Measurements from ENCODE around the gene SMG9.

DNA sequence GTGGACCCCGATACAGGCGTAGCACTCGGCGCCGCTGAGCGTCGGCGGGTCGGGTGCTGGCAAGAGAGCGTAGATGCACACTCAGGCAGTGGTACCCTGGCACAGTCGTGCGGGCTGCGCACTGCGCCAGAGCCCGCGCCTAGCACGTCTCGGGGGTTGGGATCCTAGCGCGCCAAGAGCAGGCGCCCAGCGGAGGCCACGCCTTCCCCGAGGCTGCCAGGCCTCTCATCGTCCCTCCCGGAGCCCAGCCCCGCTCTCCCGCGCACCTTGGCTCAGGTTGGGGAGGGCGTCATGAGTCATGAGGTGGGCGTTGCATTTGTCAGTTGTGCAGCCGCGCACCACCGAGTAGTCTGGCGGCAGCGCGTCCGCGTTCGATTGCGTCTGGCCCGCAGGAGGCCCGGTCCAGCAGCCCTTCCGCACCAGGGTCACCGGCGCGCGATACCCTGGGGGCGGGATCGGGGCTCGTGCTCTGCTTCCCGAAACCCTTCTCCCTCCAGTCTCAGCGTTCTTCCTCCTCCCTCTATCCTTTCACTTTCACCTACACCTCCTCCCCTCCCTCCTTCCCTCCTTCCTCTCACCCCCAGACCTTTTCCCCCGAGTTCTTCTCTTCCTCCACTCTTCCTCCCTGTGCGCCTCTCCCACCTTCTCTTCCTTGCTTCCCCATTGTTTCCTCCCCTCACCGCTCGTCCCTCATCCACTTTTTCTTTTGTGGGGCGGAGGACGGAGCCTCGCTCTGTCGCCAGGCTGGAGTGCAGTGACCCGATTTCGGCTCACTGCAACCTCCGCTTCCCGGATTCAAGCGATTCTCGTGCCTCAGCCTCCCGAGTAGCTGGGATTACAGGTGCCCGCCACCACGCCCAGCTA is 44.0 kb upstream of the SMG9 start:
- TF ChIP-seq CTCF (IDR thresholded peaks at IDR 0.05) (no peak), POLR2A (IDR thresholded peaks at IDR 0.05) (peak in 2 of 4 donors; percentile 50 to 82)

Measured in esophagus squamous epithelium (tissue), 4 donors.